Astrocyte (in vitro differentiated cells and primary cell): Measurements from ENCODE around the gene SQSTM1.

Source experiments
- EZH2 ChIP-seq: IDR thresholded peaks from 2 replicates; pipeline ENCODE4 v1.6.1; 2012; ENCODE audit warnings: mild to moderate bottlenecking, low read length, inconsistent platforms; ENCODE audit not compliant: insufficient read depth
- TF ChIP-seq, protein P1 (sequence below): IDR thresholded peaks from 2 replicates; pipeline ENCODE4 v1.5.1; 2011; ENCODE audit warnings: low read depth, mild to moderate bottlenecking, inconsistent platforms, low read length, moderate library complexity; ENCODE audit not compliant: insufficient read depth

DNA sequence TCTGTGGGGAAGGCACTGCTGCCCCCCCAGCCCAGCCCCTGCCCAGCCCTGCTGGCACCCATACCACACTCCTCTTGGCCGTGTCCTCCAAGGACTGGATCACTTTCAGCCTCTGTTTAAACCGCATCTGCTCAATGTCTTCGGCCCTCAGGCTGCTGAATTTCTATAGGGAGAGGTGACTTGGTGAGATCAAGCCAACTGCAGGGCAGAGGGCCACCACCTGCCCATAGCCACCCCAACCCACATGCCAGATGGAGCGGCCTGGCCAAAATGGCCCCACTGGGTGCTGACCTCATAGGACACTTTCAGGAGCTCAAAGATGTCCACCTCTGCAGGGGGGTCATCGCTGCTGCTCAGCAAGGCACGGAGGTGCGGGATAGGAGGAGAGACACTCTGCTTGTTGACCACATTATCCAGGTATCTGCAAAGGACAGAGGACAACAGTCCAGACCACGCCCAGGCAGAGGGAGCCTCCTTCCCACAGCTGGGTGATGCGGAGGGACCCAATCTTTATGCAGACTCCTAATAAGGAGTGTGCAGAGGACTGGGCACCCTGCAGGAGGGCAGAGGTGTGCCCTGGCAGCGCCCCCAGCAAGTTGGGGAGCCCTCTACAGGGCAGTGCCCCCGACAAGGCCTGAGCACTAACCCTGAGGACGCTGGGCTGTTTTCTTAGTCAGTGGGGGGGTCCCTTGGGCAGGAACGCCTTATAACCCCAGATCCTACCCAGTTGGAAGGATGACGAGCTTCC is 52.3 kb downstream of the SQSTM1 start:
- TF ChIP-seq, protein P1, sequence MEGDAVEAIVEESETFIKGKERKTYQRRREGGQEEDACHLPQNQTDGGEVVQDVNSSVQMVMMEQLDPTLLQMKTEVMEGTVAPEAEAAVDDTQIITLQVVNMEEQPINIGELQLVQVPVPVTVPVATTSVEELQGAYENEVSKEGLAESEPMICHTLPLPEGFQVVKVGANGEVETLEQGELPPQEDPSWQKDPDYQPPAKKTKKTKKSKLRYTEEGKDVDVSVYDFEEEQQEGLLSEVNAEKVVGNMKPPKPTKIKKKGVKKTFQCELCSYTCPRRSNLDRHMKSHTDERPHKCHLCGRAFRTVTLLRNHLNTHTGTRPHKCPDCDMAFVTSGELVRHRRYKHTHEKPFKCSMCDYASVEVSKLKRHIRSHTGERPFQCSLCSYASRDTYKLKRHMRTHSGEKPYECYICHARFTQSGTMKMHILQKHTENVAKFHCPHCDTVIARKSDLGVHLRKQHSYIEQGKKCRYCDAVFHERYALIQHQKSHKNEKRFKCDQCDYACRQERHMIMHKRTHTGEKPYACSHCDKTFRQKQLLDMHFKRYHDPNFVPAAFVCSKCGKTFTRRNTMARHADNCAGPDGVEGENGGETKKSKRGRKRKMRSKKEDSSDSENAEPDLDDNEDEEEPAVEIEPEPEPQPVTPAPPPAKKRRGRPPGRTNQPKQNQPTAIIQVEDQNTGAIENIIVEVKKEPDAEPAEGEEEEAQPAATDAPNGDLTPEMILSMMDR: no peak
- TF ChIP-seq EZH2: no peak
